ENCODE results near the gene STAM2. TPM values are rescaled to one million over a fixed set of nuclear protein-coding genes. Genes with fewer than 3 reads are reported as not detected.
A peak's percentile ranks its signal among the peaks of the same experiment; 100 is the strongest.

STAM2 gene
- total and polyA plus RNA-seq, 2 of the 13 experiments (the other 11 are each of a cell fraction or from before 2014, with no cell fraction given): 14.7 to 24.1 TPM

DNA sequence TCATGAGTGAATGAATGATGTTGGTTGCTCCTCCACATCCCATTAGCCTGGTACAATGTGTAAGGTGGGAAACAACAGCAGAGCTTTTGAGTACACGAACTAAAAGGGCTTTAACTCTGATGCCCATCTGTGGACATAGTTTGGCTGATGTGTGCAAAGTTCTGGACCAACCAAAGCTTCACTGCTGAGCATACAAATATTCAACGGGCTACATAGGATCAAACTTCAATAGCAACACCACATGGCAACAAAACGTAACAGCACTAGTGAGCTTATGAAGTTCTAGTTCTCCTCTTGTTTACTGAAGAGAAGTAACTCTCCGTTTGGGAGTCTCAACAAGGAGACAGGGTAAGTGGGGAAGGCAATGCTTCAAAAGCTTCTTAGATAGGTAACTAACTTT, 20.4 kb downstream of the STAM2 start (continued):
- TF ChIP-seq, protein P1, sequence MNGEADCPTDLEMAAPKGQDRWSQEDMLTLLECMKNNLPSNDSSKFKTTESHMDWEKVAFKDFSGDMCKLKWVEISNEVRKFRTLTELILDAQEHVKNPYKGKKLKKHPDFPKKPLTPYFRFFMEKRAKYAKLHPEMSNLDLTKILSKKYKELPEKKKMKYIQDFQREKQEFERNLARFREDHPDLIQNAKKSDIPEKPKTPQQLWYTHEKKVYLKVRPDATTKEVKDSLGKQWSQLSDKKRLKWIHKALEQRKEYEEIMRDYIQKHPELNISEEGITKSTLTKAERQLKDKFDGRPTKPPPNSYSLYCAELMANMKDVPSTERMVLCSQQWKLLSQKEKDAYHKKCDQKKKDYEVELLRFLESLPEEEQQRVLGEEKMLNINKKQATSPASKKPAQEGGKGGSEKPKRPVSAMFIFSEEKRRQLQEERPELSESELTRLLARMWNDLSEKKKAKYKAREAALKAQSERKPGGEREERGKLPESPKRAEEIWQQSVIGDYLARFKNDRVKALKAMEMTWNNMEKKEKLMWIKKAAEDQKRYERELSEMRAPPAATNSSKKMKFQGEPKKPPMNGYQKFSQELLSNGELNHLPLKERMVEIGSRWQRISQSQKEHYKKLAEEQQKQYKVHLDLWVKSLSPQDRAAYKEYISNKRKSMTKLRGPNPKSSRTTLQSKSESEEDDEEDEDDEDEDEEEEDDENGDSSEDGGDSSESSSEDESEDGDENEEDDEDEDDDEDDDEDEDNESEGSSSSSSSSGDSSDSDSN (CRISPR knock-in tag; IDR thresholded peaks at IDR 0.05): no peak
- TF ChIP-seq, protein P2, sequence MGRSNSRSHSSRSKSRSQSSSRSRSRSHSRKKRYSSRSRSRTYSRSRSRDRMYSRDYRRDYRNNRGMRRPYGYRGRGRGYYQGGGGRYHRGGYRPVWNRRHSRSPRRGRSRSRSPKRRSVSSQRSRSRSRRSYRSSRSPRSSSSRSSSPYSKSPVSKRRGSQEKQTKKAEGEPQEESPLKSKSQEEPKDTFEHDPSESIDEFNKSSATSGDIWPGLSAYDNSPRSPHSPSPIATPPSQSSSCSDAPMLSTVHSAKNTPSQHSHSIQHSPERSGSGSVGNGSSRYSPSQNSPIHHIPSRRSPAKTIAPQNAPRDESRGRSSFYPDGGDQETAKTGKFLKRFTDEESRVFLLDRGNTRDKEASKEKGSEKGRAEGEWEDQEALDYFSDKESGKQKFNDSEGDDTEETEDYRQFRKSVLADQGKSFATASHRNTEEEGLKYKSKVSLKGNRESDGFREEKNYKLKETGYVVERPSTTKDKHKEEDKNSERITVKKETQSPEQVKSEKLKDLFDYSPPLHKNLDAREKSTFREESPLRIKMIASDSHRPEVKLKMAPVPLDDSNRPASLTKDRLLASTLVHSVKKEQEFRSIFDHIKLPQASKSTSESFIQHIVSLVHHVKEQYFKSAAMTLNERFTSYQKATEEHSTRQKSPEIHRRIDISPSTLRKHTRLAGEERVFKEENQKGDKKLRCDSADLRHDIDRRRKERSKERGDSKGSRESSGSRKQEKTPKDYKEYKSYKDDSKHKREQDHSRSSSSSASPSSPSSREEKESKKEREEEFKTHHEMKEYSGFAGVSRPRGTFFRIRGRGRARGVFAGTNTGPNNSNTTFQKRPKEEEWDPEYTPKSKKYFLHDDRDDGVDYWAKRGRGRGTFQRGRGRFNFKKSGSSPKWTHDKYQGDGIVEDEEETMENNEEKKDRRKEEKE (IDR thresholded peaks at IDR 0.05): no peak
- peak; percentile 28 for TF ChIP-seq STAG1 (CRISPR knock-in tag; IDR thresholded peaks at IDR 0.05)
- TF ChIP-seq, protein P3, sequence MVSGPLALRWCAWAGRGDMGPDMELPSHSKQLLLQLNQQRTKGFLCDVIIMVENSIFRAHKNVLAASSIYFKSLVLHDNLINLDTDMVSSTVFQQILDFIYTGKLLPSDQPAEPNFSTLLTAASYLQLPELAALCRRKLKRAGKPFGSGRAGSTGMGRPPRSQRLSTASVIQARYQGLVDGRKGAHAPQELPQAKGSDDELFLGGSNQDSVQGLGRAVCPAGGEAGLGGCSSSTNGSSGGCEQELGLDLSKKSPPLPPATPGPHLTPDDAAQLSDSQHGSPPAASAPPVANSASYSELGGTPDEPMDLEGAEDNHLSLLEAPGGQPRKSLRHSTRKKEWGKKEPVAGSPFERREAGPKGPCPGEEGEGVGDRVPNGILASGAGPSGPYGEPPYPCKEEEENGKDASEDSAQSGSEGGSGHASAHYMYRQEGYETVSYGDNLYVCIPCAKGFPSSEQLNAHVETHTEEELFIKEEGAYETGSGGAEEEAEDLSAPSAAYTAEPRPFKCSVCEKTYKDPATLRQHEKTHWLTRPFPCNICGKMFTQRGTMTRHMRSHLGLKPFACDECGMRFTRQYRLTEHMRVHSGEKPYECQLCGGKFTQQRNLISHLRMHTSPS (CRISPR knock-in tag; IDR thresholded peaks at IDR 0.05; ENCODE audit: low read depth): no peak
- TF ChIP-seq ETV6 (CRISPR knock-in tag; conservative IDR thresholded peaks at IDR 0.05): no peak
- no peak for TF ChIP-seq MATR3 (CRISPR knock-in tag; IDR thresholded peaks at IDR 0.05)
- no peak for TF ChIP-seq FOSL1 (CRISPR knock-in tag; IDR thresholded peaks at IDR 0.05; ENCODE audit: borderline replicate concordance)
- no peak for TF ChIP-seq DNMT3B (CRISPR knock-in tag; conservative IDR thresholded peaks at IDR 0.05)
- TF ChIP-seq FOXA1 (IDR thresholded peaks at IDR 0.05): no peak
- TF ChIP-seq FOXA1 (CRISPR knock-in tag; IDR thresholded peaks at IDR 0.05): peak; percentile 46; the same call in 1 of the 2 replicates
- TF ChIP-seq SRF (IDR thresholded peaks at IDR 0.05; ENCODE audit: low read depth, low read length): peak; percentile 52; the same call in 1 of the 2 replicates
- TF ChIP-seq FOXA3 (CRISPR knock-in tag; IDR thresholded peaks at IDR 0.05): 0 out of 2 replicates have a peak, but pooled peaks have one; percentile 30
- TF ChIP-seq, protein P4, sequence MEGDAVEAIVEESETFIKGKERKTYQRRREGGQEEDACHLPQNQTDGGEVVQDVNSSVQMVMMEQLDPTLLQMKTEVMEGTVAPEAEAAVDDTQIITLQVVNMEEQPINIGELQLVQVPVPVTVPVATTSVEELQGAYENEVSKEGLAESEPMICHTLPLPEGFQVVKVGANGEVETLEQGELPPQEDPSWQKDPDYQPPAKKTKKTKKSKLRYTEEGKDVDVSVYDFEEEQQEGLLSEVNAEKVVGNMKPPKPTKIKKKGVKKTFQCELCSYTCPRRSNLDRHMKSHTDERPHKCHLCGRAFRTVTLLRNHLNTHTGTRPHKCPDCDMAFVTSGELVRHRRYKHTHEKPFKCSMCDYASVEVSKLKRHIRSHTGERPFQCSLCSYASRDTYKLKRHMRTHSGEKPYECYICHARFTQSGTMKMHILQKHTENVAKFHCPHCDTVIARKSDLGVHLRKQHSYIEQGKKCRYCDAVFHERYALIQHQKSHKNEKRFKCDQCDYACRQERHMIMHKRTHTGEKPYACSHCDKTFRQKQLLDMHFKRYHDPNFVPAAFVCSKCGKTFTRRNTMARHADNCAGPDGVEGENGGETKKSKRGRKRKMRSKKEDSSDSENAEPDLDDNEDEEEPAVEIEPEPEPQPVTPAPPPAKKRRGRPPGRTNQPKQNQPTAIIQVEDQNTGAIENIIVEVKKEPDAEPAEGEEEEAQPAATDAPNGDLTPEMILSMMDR (CRISPR knock-in tag; IDR thresholded peaks at IDR 0.05): peak; percentile 54
- TF ChIP-seq, protein P5, sequence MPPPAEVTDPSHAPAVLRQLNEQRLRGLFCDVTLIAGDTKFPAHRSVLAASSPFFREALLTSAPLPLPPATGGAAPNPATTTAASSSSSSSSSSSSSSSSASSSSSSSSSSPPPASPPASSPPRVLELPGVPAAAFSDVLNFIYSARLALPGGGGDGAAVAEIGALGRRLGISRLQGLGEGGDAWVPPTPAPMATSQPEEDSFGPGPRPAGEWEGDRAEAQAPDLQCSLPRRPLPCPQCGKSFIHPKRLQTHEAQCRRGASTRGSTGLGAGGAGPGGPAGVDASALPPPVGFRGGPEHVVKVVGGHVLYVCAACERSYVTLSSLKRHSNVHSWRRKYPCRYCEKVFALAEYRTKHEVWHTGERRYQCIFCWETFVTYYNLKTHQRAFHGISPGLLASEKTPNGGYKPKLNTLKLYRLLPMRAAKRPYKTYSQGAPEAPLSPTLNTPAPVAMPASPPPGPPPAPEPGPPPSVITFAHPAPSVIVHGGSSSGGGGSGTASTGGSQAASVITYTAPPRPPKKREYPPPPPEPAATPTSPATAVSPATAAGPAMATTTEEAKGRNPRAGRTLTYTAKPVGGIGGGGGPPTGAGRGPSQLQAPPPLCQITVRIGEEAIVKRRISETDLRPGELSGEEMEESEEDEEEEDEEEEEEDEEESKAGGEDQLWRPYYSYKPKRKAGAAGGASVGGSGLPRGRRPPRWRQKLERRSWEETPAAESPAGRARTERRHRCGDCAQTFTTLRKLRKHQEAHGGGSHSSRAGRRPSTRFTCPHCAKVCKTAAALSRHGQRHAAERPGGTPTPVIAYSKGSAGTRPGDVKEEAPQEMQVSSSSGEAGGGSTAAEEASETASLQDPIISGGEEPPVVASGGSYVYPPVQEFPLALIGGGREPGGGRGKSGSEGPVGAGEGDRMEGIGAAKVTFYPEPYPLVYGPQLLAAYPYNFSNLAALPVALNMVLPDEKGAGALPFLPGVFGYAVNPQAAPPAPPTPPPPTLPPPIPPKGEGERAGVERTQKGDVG (CRISPR knock-in tag; IDR thresholded peaks at IDR 0.05; ENCODE audit: borderline replicate concordance): no peak
- TF ChIP-seq WIZ (CRISPR knock-in tag; IDR thresholded peaks at IDR 0.05): no peak
- no peak for TF ChIP-seq ZNF17 (CRISPR knock-in tag; IDR thresholded peaks at IDR 0.05)
- no peak for TF ChIP-seq ZNF569 (CRISPR knock-in tag; IDR thresholded peaks at IDR 0.05; ENCODE audit: borderline replicate concordance)
- TF ChIP-seq ZNF749 (CRISPR knock-in tag; IDR thresholded peaks at IDR 0.05; ENCODE audit: borderline replicate concordance): no peak
